NOMO-1 treated with dmso at 0.1 percent for 144 hours (cell line): ENCODE data around the gene SGMS1.
"Not testable (repeated sequence)": the region's sequence is repeated elsewhere in the genome, so short reads cannot be mapped to it uniquely, and the experiment has no call there.

Experiments
- DNase-seq: peaks from one replicate; lab custom pipeline; 2025; ENCODE audit not compliant: unreplicated experiment; lab: John Stamatoyannopoulos, UW

SGMS1 gene

GRCh38 chr10:50540069-50540825 lies 83.5 kb downstream of the SGMS1 start:
- peak; percentile 34 for DNase-seq

GRCh38 chr10:50538555-50539398 lies 85.0 kb downstream of the SGMS1 start:
- no peak for DNase-seq

- DNase-seq = no peak
These were observed 87.0 kb downstream of the SGMS1 start for GRCh38 chr10:50536617-50537240.

- DNase-seq = not testable (repeated sequence)
These were observed 88.9 kb downstream of the SGMS1 start for GRCh38 chr10:50534748-50535376.

GRCh38 chr10:50533296-50533695 lies 90.5 kb downstream of the SGMS1 start:
- no peak for DNase-seq

- DNase-seq = no peak
These were observed 92.2 kb downstream of the SGMS1 start for GRCh38 chr10:50531388-50532077.

GRCh38 chr10:50529660-50530059 lies 94.1 kb downstream of the SGMS1 start:
- no peak for DNase-seq

- DNase-seq = no peak
These were observed 95.5 kb downstream of the SGMS1 start for GRCh38 chr10:50528206-50528605.

GRCh38 chr10:50527442-50528043 lies 96.2 kb downstream of the SGMS1 start:
- DNase-seq = no peak

GRCh38 chr10:50526185-50526584 lies 97.6 kb downstream of the SGMS1 start:
- no peak for DNase-seq

- DNase-seq = no peak
These were observed 100.4 kb downstream of the SGMS1 start for GRCh38 chr10:50523357-50523756.

- DNase-seq = no peak
These were observed 100.8 kb downstream of the SGMS1 start for GRCh38 chr10:50522908-50523307.

GRCh38 chr10:50520115-50520514 lies 103.6 kb downstream of the SGMS1 start:
- no peak for DNase-seq

GRCh38 chr10:50517626-50518025 lies 106.1 kb downstream of the SGMS1 start:
- DNase-seq = no peak

GRCh38 chr10:50516171-50516570 lies 107.6 kb downstream of the SGMS1 start:
- no peak for DNase-seq

- no peak for DNase-seq
These were observed 108.3 kb downstream of the SGMS1 start for GRCh38 chr10:50515420-50515819.

GRCh38 chr10:50514995-50515394 lies 108.8 kb downstream of the SGMS1 start:
- DNase-seq = no peak

- DNase-seq = no peak
These were observed 109.8 kb downstream of the SGMS1 start for GRCh38 chr10:50513956-50514355.

- DNase-seq = no peak
These were observed 110.9 kb downstream of the SGMS1 start for GRCh38 chr10:50512743-50513416.

- no peak for DNase-seq
These were observed 111.6 kb downstream of the SGMS1 start for GRCh38 chr10:50512214-50512595.
